Ovary (tissue), 9 donors: ENCODE data around the gene GPR35. TPM values are rescaled to one million over a fixed set of nuclear protein-coding genes. Genes with fewer than 3 reads are reported as not detected.
A peak's percentile ranks its signal among the peaks of the same experiment; 100 is the strongest.

Source experiments
- DNase-seq, 5 donors: peaks; one replicate each; pipeline ENCODE4 v3.0.0-alpha.2; 2019 to 2020
- H3K27ac ChIP-seq, 2 donors: fragments of 200-600 bp; one replicate each; pipeline versions ENCODE4 v1.5.1 to v1.8.0; 2019 to 2022
- H3K27me3 ChIP-seq: fragments of 200-600 bp; one replicate; pipeline ENCODE4 v1.8.0; 2022
- H3K36me3 ChIP-seq: fragments of 200-600 bp; sonication (generic); one replicate; pipeline ENCODE4 v1.5.1; 2019
- H3K4me1 ChIP-seq: one replicate; pipeline ENCODE4 v1.8.1; 2013; ENCODE audit warnings: mild to moderate bottlenecking, moderate library complexity; ENCODE audit not compliant: insufficient read depth
- H3K4me3 ChIP-seq: fragments of 200-600 bp; sonication (generic); one replicate; pipeline ENCODE4 v1.5.1; 2017
- H3K9me3 ChIP-seq, 2 donors: fragments of 200-600 bp in 1 of 2; sonication (generic) in 1 of 2; one replicate each; pipeline versions ENCODE4 v1.5.1 to v1.8.1; 2013 to 2019; ENCODE audit warnings: mild to moderate bottlenecking in 1 of 2, moderate library complexity in 1 of 2
- EP300 ChIP-seq: sonication (generic); formaldehyde crosslinking; IDR thresholded peaks from one replicate; pipeline ENCODE4 v1.6.1; 2017; ENCODE audit warnings: antibody characterized with exemption
- POLR2A ChIP-seq: fragments of 450-650 bp; IDR thresholded peaks from one replicate; pipeline ENCODE4 v1.6.1; 2017; ENCODE audit warnings: antibody characterized with exemption, mild to moderate bottlenecking, moderate library complexity
- WGBS, 3 donors: extraction: QIAGEN DNeasy Blood & Tissue Kit in 1 of 3; methylation state at CpG; one replicate each; pipeline versions ENCODE4 v1.1.5 to v1.1.7; 2013 to 2017; 5-methylcytosine and 5-hydroxymethylcytosine counted together
- intact Hi-C, 4 donors: fragments of 100-400 bp; cut with DNase I; formaldehyde crosslinking; loops; one replicate each; pipeline versions ENCODE4 v1.11.0 to v1.15.1; 2022 to 2023
- polyA plus RNA-seq, 2 donors: library from polyadenylated mRNA; stranded (reverse); fragments of 200-250 nt in 1 of 2; fragments of 350-450 nt in 1 of 2; fragmentation: Illumina TruSeq in 1 of 2; extraction: RNeasy Lipid Tissue Mini Kit (QIAGEN cat#74804) in 1 of 2; gene quantifications; one replicate each; pipeline ENCODE4 v1.2.3, GENCODE V29; 2013 to 2014
- total RNA-seq, 7 donors: library from RNA; depleted of rRNA in 2 of 7; stranded (reverse); fragments of >200 nt in 2 of 7; fragmentation: NEBNext Ultra II Directional in 3 of 7; extraction: Animal tissue kit (Norgen Biotek cat#: 25700) in 3 of 7; gene quantifications; one replicate each; pipeline versions ENCODE4 v1.1.0 to v1.2.4, GENCODE V29; 2016 to 2023
- TF ChIP-seq, protein P1 (sequence below), 3 donors: fragments of 450-650 bp in 2 of 3; fragments of 200-600 bp in 1 of 3; IDR thresholded peaks; one replicate each; pipeline versions ENCODE4 v1.5.1 to v1.8.0; 2016 to 2022; ENCODE audit warnings: antibody characterized with exemption in 3 of 3, mild to moderate bottlenecking in 1 of 3
- donor health status: DM: no; HTN: no; CAD: no; lungs with moderate emphysema.
- donor health status: DM: no; HTN: no; CAD: no.
- donor health status: Bipolar disorder and iron deficiency.
- donor health status: DM: yes; HTN: yes; CAD: no.
- donor health status: DM: no; HTN: no; CAD: no.
- donor health status: DM: yes; HTN: yes; CAD: no.

GPR35 gene
- total and polyA plus RNA-seq, 9 donors, result 0.27 to 4.2 (median 2.4) TPM

DNA sequence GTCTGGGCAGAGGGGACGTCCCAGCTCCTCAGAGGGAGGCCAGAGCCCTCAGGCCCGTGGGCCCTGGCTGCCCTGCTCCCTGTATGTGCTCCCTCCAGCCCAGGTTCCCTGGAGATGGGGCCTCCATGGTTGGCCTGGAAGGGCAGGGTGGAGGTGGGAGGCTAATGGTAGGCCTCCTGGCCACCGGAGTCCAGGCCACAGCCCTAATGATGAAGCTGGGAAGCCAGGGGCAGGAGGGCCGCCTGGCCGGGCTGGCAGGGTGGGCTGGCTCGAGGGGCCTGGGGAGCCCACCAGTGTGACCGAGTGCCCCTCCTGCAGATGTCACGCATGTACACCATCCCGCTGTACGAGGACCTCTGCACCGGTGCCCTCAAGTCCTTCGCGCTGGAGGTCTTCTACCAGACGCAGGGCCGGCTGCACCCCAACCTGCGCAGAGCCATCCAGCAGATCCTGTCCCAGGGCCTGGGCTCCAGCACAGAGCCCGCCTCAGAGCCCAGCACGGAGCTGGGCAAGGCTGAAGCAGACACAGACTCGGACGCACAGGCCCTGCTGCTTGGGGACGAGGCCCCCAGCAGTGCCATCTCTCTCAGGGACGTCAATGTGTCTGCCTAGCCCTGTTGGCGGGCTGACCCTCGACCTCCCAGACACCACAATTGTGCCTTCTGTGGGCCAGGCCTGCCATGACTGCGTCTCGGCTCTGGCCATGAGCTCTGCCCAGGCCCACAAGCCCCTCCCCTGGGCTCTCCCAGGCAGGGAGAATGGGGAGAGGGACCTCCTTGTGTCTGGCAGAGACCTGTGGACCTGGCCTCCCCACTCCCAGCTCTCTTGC lies 47.8 kb upstream of the GPR35 start:
- H3K4me3 ChIP-seq, result no peak overlapping the region
- no peaks in the 10 kb centered on the region for H3K9me3 ChIP-seq
- no peak for DNase-seq
- 83 to 87% (median 86%) methylated on average over 24 to 26 of the region's 26 CpGs for WGBS, 3 donors
- intact Hi-C loops, result no loop called here
- no peak overlapping the region for H3K27ac ChIP-seq
- TF ChIP-seq POLR2A (no peak), EP300 (no peak)
- TF ChIP-seq, protein P1, sequence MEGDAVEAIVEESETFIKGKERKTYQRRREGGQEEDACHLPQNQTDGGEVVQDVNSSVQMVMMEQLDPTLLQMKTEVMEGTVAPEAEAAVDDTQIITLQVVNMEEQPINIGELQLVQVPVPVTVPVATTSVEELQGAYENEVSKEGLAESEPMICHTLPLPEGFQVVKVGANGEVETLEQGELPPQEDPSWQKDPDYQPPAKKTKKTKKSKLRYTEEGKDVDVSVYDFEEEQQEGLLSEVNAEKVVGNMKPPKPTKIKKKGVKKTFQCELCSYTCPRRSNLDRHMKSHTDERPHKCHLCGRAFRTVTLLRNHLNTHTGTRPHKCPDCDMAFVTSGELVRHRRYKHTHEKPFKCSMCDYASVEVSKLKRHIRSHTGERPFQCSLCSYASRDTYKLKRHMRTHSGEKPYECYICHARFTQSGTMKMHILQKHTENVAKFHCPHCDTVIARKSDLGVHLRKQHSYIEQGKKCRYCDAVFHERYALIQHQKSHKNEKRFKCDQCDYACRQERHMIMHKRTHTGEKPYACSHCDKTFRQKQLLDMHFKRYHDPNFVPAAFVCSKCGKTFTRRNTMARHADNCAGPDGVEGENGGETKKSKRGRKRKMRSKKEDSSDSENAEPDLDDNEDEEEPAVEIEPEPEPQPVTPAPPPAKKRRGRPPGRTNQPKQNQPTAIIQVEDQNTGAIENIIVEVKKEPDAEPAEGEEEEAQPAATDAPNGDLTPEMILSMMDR (IDR thresholded peaks at IDR 0.05), result no peak
- H3K36me3 ChIP-seq, result no peaks in the 10 kb centered on the region
- H3K27me3 ChIP-seq, result no peaks in the 10 kb centered on the region
- H3K4me1 ChIP-seq, result peaks cover 5% of the 10 kb centered on the region

DNA sequence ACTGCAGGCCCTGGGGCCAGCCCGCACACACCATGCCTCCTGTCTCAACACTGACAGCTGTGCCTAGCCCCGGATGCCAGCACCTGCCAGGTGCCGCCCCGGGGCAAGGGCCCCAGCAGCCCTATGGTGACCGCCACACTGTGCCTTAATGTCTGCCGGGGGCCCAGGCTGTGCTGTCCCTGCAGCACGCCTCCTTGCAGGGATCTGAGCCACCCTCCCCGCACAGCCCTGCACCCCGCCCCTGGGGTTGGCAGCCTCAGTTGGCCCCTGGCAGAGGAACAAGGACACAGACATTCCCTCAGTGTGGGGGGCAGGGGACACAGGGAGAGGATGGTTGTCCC lies 47.2 kb upstream of the GPR35 start:
- 82 to 88% (median 83%) methylated on average over 8 to 9 of the region's 9 CpGs for WGBS, 3 donors
- Histone ChIP-seq H3K36me3 (no peaks in the 10 kb centered on the region), H3K27ac (no peak overlapping the region), H3K4me1 (peaks cover 5% of the 10 kb centered on the region), H3K27me3 (no peaks in the 10 kb centered on the region), H3K4me3 (no peak overlapping the region), H3K9me3 (no peaks in the 10 kb centered on the region)
- TF ChIP-seq EP300, result no peak
- TF ChIP-seq, protein P1 (IDR thresholded peaks at IDR 0.05), result no peak
- TF ChIP-seq POLR2A, result no peak
- DNase-seq, result no peak
- intact Hi-C loops, result no loop called here

GRCh38 chr2:240578488-240578887 lies 46.8 kb upstream of the GPR35 start:
- WGBS, 3 donors, result 80 to 89% (median 82%) methylated on average over 8 of the region's 8 CpGs

DNA sequence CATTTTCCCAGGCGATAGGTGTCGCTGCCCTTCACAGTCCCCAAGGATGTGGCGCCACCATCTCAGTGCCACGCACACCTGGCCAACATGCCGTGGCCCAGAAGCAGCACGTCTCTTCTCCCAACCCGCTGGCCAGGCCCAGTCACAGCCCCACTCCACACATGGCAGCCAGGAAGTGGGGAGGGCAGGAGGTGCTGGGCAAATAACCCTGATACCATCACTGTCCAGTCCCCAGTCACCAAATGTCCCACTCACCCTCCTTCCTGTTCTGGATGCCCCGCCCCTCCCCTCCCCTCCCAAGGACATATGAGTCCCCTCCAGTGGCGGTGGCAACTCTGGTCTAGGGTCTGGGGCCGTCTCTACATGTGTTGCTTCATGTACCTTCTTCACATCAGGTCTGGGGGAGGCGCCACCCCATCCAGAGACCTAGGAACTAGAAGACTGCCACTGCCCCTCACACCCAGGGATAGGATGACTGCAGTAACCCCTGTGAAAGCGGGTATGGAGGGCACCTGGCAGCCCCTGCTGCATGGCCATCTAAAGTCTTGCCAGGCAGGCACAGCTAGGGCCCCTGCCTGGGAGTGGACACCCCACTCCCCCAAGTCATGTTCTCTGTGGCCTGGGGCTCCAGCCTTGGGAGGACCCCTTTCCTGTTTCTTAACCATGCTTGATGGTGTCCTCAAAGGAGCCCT lies 46.1 kb upstream of the GPR35 start:
- DNase-seq, result no peak
- H3K4me3 ChIP-seq, result no peak overlapping the region
- 91 to 93% (median 92%) methylated on average over 11 to 12 of the region's 12 CpGs for WGBS, 3 donors
- H3K27ac ChIP-seq, result peak overlapping the region in 1 of 2 donors; percentile 12
- H3K4me1 ChIP-seq, result peaks cover 5% of the 10 kb centered on the region
- H3K36me3 ChIP-seq, result no peaks in the 10 kb centered on the region
- intact Hi-C loops, result no loop called here
- H3K27me3 ChIP-seq, result no peaks in the 10 kb centered on the region
- no peaks in the 10 kb centered on the region for H3K9me3 ChIP-seq
- TF ChIP-seq EP300, result no peak

More at GRCh38 chr2:240578488-240578887, 46.8 kb upstream of the GPR35 start:
- DNase-seq, result no peak
- peaks cover 5% of the 10 kb centered on the region for H3K4me1 ChIP-seq
- TF ChIP-seq POLR2A (no peak), EP300 (no peak)
- TF ChIP-seq, protein P1 (IDR thresholded peaks at IDR 0.05), result no peak
- intact Hi-C loops, result no loop called here
- H3K4me3 ChIP-seq, result no peak overlapping the region
- H3K36me3 ChIP-seq, result no peaks in the 10 kb centered on the region
- H3K27me3 ChIP-seq, result no peaks in the 10 kb centered on the region
- no peaks in the 10 kb centered on the region for H3K9me3 ChIP-seq
- H3K27ac ChIP-seq, result no peak overlapping the region
